ENCODE measurements around the gene RAPGEF1.
"Not testable (repeated sequence)": the region's sequence is repeated elsewhere in the genome, so short reads cannot be mapped to it uniquely, and the experiment has no call there.

Gene RAPGEF1

GRCh38 chr9:131673531-131673930 is 66.3 kb downstream of the RAPGEF1 start:
- no peak for DNase-seq (ENCODE audit: low read depth in 2 of 3, low spot score in 1 of 3)

DNA sequence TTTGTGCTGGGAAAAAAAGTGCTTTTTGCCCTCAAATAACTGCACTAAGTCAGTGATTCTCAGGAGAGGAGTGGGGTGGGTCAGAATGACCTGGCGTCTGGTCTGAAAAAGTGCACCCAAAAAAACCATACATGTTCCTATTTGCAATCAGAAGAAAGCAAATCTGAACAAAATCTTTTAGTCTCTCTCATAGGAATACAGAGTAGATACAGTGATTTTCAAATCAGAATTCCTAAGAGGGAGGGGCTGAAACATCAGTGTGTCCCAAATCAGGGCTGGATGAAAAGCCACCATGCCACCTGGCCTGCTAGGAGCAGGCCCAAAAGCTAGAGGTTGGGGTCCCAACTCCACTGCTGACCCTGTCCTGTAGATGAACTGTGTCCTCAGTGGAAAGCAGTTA is 66.8 kb downstream of the RAPGEF1 start:
- DNase-seq (ENCODE audit: low read depth in 2 of 3, low spot score in 1 of 3), result no peak

GRCh38 chr9:131672451-131672850 is 67.4 kb downstream of the RAPGEF1 start:
- no peak for DNase-seq (ENCODE audit: low read depth in 2 of 3, low spot score in 1 of 3)

DNA sequence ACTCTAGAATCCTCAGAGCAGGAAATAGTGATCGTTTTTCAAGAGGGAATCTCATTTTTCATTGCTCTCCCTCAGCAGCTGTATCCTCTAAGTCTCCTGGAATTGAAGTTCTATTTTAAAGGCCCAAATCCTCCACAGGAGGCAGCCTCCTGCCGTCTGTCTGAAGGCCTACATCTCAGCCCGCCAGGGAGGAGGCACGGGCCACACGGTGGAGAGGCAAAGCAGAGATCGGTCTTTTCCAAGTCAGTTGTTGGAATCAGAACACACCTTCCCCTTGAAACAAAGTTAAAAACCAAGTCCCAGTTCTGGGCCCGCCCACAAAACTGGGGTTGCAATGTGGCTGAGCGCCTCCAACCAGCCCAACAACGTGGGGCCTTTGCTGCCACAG is 68.7 kb downstream of the RAPGEF1 start:
- DNase-seq (ENCODE audit: low read depth in 2 of 3, low spot score in 1 of 3), result no peak

GRCh38 chr9:131670247-131671132 is 69.4 kb downstream of the RAPGEF1 start:
- no peak for DNase-seq (ENCODE audit: low read depth in 2 of 3, low spot score in 1 of 3)

DNA sequence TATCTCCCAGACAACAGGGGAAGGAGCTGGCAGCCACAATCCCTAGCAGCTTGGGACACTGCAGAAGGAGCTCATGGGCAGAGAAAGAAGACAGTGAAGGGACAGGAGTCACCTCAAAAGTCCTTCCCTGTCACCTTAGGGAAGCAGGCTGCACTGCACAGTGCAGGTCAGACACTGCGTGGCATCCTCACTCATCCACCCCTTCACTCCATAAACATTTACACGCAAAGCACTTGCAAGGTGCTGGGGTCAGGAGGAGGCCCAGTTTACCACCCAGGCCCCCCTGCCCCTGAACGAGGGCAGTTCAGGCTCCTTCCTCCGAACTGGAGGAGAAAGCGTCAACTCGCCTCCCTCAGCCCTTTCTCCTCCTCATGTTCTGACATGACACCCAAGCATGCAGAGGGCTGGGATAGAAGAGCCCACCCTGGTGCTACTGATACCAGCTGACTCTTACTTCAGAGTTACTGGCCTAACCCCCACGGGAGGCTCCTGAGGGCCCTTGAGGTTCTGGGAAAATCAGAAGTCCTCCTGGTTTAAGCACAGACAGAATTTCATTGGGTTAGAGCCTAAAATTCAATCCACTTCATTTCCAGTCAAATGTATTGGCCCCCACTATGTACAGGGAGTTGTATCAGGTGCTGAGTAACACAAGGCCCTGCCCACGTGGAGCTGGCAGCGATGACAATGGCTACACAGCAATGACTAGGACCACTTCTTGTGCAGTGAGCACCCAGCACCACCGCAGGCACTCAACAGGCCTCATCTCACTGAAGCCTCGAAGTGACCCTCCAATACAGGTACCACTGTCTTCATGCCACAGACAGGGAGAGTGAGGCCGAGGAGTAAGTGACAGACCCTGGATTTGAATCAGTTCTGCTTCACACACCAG is 70.4 kb downstream of the RAPGEF1 start:
- peak in 1 of 3 donors; percentile 27 for DNase-seq (ENCODE audit: low read depth in 2 of 3, low spot score in 1 of 3)

DNA sequence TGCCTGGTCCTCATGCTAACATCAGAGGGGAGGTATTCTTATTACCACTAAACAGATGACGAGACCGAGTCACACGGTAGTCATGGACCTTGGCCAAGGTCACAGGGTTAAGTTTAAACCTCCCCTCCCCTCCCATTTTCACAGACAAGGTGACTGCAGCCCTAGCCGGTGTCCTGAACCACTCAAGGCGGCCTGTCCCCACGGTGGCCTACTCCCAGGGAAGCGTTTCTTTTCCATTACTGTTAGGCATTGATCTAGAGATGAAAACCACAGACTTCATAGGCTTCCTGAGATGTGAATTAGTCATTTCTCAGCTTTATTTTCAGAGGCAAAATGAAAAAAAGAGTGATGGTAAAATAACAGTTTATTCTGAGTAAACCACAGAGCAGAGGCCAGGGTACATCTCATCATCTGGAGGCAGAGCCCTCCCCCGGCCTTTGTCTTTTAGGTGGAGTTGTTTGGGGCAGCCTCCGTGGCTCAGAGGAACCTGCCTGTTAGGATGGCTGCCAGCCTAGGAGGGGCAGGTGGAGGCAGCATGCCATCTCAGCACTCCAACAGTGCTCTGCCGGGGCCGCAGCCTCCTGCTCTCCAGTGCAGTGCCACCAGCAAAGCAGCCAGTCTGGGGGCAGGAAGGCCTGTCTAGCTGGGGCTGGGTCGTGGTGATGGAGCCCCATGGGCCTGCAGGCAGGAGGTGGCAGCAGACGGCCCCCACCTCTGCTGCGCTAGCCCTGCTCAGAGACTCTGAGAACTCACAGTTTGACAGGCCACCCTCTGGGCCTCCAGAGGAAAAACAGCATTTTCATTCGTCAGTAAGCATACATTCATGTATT is 71.2 kb downstream of the RAPGEF1 start:
- DNase-seq (ENCODE audit: low read depth in 2 of 3, low spot score in 1 of 3), result peak; percentile 67 to 71 (median 68)

GRCh38 chr9:131668057-131668438 is 71.8 kb downstream of the RAPGEF1 start:
- DNase-seq (ENCODE audit: low read depth in 2 of 3, low spot score in 1 of 3), result no peak

- DNase-seq (ENCODE audit: low read depth in 2 of 3, low spot score in 1 of 3), result peak; percentile 64 to 73 (median 69)
These were observed 72.3 kb downstream of the RAPGEF1 start for GRCh38 chr9:131667576-131667975.

GRCh38 chr9:131666774-131667173 is 73.1 kb downstream of the RAPGEF1 start:
- no peak for DNase-seq (ENCODE audit: low read depth in 2 of 3, low spot score in 1 of 3)

GRCh38 chr9:131666029-131666428 is 73.8 kb downstream of the RAPGEF1 start:
- DNase-seq (ENCODE audit: low read depth in 2 of 3, low spot score in 1 of 3), result no peak

DNA sequence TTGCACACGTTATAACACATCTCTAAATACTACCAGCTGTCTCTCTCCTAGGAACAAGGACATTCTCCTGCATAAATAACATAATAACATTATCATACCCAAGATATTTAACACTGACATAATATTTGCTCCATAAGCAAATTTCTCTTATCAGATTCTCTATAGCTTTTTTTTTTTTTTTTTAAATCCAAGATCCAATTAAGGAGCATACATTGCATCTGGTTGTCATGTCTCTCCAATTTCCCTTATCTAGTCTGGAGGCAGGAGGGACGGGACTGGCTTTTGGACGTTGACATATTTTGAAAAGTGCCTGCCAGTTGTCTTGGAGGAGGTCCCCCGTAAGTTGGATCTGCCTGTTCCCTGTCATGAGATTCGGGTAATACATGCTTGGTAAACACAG is 76.6 kb downstream of the RAPGEF1 start:
- no peak for DNase-seq (ENCODE audit: low read depth in 2 of 3, low spot score in 1 of 3)

DNA sequence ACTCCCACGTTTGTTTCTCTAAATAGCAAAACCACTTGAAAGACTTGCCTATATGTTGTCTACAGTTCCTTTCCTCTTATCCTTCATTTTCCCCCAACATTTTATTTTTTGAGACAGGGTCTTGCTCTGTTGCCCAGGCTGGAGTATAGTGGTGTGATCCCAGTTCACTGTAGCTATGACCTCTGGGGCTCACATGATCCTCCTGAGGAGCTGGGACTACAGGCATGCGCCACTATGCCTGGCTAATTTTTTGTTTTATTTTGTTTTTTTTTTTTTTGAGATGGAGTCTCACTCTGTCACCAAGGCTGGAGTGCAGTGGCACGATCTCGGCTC is 77.6 kb downstream of the RAPGEF1 start:
- not testable (repeated sequence) for DNase-seq (ENCODE audit: low read depth in 2 of 3, low spot score in 1 of 3)

- peak in 2 of 3 donors; percentile 54 to 64 for DNase-seq (ENCODE audit: low read depth in 2 of 3, low spot score in 1 of 3)
These were observed 78.1 kb downstream of the RAPGEF1 start for GRCh38 chr9:131661568-131662288.

DNA sequence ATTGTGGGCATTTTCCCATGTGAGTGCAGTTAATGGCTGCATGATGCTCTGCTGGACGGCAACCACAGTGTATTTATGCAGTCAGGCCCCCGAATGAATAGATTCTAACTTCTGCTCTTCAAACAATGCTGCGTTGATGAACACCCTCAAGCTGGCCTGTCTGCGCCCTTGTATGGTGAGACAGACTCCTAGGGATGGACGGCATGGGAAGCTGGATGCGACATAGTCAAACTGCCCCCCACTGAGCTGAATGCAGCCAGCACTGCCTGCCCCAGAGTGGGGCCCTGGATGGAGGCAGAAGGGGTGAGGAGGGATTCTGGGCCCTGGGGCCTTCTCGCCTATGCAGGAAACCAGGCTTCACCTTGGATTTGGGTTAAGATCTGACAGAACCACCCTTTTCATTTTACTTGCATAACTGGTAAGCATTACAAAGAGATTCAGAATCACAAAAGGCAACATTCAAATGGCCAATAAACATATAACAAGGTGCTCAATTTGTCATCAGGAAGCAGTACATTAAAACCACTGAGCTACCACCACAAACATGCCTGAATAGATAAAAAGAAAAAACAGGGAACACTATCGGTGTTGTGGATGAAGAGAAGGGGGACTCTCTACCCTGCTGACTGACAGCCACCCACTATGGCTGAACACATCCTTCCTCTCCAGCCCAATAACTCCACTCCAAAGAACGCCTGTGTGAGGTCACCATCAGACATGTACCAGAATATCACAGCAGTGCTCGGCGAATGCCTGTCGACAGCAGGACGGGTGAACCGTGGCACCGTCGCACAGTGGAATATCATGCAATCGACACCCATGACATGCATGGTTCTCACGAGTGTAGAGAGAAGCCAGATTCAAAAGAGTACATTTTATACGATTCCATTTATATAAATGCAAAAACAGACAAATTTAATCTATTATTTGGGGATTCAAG is 79.1 kb downstream of the RAPGEF1 start:
- DNase-seq (ENCODE audit: low read depth in 2 of 3, low spot score in 1 of 3), result no peak

GRCh38 chr9:131658377-131659129 is 81.3 kb downstream of the RAPGEF1 start:
- peak in 1 of 3 donors; percentile 41 for DNase-seq (ENCODE audit: low read depth in 2 of 3, low spot score in 1 of 3)

DNA sequence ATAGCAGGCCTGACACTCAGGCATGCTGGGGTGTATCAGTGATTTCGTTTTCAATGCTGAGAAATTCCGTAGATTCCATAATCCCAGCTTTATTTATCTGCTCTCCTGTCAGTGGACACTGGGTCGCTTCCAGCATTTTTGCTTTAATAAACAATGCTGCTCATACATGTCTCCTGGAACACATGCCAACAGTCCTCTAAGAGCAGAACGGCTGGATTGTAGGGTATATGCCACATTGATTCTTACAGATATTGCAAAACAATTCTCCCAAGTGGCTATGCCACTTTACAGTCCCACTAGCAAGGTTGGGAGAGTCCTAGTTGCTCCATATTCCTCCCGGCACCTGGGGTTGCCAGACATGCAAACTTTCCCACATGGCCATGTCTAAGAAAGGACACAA is 81.9 kb downstream of the RAPGEF1 start:
- no peak for DNase-seq (ENCODE audit: low read depth in 2 of 3, low spot score in 1 of 3)

DNA sequence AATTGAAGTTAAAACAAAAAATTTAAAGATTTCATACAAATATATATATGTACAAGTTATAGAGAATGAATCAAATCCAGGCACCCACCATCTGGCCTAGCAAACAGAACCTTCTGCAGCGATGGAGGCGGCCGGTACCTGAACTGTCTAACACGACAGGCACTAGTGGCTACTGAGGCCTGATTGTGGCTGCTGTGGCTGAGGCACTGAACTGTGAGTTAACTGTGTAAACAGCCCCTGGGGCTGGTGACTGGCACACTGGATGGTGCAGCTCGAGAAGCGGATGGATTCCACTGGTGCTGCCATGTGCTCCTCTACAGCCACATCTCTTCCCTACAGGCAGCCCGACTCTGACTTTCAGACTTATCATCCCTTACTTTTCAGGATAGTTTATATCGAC is 82.4 kb downstream of the RAPGEF1 start:
- DNase-seq (ENCODE audit: low read depth in 2 of 3, low spot score in 1 of 3), result no peak

GRCh38 chr9:131657037-131657377 is 82.9 kb downstream of the RAPGEF1 start:
- no peak for DNase-seq (ENCODE audit: low read depth in 2 of 3, low spot score in 1 of 3)
